Testis (tissue), 2 donors: ENCODE data around the gene RUSC1.

Source experiments
- CTCF ChIP-seq, 3 experiments: fragments of 450-650 bp in 2 of 3; fragments of 200-600 bp in 1 of 3; sonication (generic) in 1 of 3; IDR thresholded peaks; one replicate each; pipeline ENCODE4 v1.5.1; 2016 to 2019; ENCODE audit warnings: antibody characterized with exemption in 3 of 3, mild to moderate bottlenecking in 2 of 3, moderate library complexity in 1 of 3
- POLR2A ChIP-seq: fragments of 450-650 bp; IDR thresholded peaks from one replicate; pipeline ENCODE4 v1.6.1; 2017; ENCODE audit warnings: antibody characterized with exemption, mild to moderate bottlenecking, moderate library complexity

GRCh38 chr1:155320661-155321617, at the start of gene RUSC1:
- TF ChIP-seq CTCF (IDR thresholded peaks at IDR 0.05) (no peak), POLR2A (no peak)
